Mucosa of descending colon (tissue), 3 donors: Measurements from ENCODE around the gene FBXO41. TPM values are rescaled to one million over a fixed set of nuclear protein-coding genes. Genes with fewer than 3 reads are reported as not detected.

ENCODE experiments used
- ATAC-seq: fragments of 200-7000 bp; cut with Tn5 transposase; one replicate; pipeline ENCODE4 v1.9.1; 2020; ENCODE audit warnings: mild to moderate bottlenecking, moderate library complexity
- DNase-seq, 3 donors: peaks; one replicate each; pipeline ENCODE4 v3.0.0-alpha.2; 2020
- H3K36me3 ChIP-seq: fragments of 200-600 bp; one replicate; pipeline ENCODE4 v1.8.0; 2021; ENCODE audit warnings: low read depth, mild to moderate bottlenecking
- H3K4me1 ChIP-seq: fragments of 200-600 bp; one replicate; pipeline ENCODE4 v1.8.0; 2021; ENCODE audit warnings: low read depth, mild to moderate bottlenecking
- H3K4me3 ChIP-seq: fragments of 200-600 bp; one replicate; pipeline ENCODE4 v1.8.0; 2021; ENCODE audit warnings: mild to moderate bottlenecking
- H3K9me3 ChIP-seq: fragments of 200-600 bp; one replicate; pipeline ENCODE4 v1.8.0; 2021; ENCODE audit warnings: mild to moderate bottlenecking
- intact Hi-C, 2 donors: fragments of 100-400 bp; cut with DNase I in 1 of 2; cut with micrococcal nuclease in 1 of 2; formaldehyde crosslinking; loops; one replicate each; pipeline versions ENCODE4 v1.11.0 to v1.11.1; 2022; cut with DNase I, micrococcal nuclease
- total RNA-seq, 3 donors: library from RNA; stranded (reverse); fragmentation: NEBNext Ultra II Directional in 2 of 3; extraction: Animal tissue kit (Norgen Biotek cat#: 25700) in 2 of 3; gene quantifications; one replicate each; pipeline versions ENCODE4 v1.2.1 to v1.2.4, GENCODE V29; 2021 to 2023
- TF ChIP-seq, protein P1 (sequence below): fragments of 200-600 bp; IDR thresholded peaks from one replicate; pipeline ENCODE4 v1.8.0; 2022; ENCODE audit warnings: antibody characterized with exemption, mild to moderate bottlenecking
- donor health status: DM: no; HTN: no; CAD: no; lungs with moderate emphysema.
- donor health status: DM: no; HTN: no; CAD: no.
- donor health status: DM: no; HTN: yes; CAD: no.

FBXO41 gene
- total RNA-seq, 3 donors from 2014 or later, result 2.0 to 4.8 (median 2.9) TPM

- H3K4me3 ChIP-seq, result no peak overlapping the region
- TF ChIP-seq, protein P1, sequence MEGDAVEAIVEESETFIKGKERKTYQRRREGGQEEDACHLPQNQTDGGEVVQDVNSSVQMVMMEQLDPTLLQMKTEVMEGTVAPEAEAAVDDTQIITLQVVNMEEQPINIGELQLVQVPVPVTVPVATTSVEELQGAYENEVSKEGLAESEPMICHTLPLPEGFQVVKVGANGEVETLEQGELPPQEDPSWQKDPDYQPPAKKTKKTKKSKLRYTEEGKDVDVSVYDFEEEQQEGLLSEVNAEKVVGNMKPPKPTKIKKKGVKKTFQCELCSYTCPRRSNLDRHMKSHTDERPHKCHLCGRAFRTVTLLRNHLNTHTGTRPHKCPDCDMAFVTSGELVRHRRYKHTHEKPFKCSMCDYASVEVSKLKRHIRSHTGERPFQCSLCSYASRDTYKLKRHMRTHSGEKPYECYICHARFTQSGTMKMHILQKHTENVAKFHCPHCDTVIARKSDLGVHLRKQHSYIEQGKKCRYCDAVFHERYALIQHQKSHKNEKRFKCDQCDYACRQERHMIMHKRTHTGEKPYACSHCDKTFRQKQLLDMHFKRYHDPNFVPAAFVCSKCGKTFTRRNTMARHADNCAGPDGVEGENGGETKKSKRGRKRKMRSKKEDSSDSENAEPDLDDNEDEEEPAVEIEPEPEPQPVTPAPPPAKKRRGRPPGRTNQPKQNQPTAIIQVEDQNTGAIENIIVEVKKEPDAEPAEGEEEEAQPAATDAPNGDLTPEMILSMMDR, result no peak
- no peak for DNase-seq
- H3K9me3 ChIP-seq, result no peaks in the 10 kb centered on the region
- intact Hi-C loops, result no loop called here
- peaks cover 8% of the 10 kb centered on the region for H3K36me3 ChIP-seq
- H3K4me1 ChIP-seq, result no peaks in the 10 kb centered on the region
- no peak for ATAC-seq
These were observed 30.4 kb downstream of the FBXO41 start for GRCh38 chr2:73253901-73254300.

- ATAC-seq (no peak), DNase-seq (no peak)
- Histone ChIP-seq H3K9me3 (no peaks in the 10 kb centered on the region), H3K36me3 (peaks cover 9% of the 10 kb centered on the region), H3K4me3 (no peak overlapping the region), H3K4me1 (no peaks in the 10 kb centered on the region)
- intact Hi-C loops, result no loop called here
- TF ChIP-seq, protein P1, result no peak
These were observed 30.9 kb downstream of the FBXO41 start for GRCh38 chr2:73253400-73253799.

GRCh38 chr2:73252238-73253027 lies 31.8 kb downstream of the FBXO41 start:
- TF ChIP-seq, protein P1, result no peak
- no peak for ATAC-seq
- intact Hi-C loops, result no loop called here
- Histone ChIP-seq H3K9me3 (no peaks in the 10 kb centered on the region), H3K4me1 (no peaks in the 10 kb centered on the region), H3K36me3 (peaks cover 16% of the 10 kb centered on the region), H3K4me3 (no peak overlapping the region)
- no peak for DNase-seq

DNA sequence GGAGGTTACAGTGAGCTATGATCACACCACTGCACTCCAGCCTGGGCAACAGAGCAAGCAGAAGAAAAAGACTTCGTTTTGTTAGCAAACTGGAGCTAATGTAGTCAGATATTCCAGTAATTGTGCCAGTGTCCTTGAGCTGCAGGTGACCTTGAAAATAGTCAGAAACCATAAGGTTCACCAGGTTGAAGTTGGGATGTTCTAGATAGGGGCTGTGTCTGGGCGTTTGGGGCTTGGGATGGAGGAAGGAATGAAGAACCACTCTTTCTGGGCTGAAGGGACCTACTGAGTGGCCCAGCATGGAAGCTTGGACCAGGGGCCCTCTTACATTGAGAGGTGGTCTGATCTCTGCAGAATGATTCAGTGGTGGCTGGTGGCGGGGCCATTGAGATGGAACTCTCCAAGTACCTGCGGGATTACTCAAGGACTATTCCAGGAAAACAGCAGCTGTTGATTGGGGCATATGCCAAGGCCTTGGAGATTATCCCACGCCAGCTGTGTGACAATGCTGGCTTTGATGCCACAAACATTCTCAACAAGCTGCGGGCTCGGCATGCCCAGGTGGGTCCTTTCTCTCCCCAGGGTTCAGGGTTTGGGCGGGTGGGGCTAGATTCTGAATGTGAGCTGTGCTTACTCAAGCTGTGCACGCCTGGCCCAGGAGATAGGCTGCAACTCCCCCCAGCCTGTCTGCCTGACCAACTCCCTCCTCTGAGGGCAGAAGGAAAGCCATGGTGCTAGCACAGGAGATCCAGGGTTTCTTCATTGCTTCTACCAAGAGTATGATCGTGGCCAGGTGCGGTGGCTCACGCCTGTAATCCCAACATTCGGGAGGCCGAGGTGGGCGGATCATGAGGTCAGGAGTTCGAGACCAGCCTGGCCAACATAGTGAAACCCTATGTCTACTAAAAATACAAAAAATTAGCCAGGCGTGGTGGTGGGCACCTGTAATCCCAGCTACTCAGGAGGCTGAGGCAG lies 33.1 kb downstream of the FBXO41 start:
- ATAC-seq, result no peak
- H3K4me3 ChIP-seq, result no peak overlapping the region
- TF ChIP-seq, protein P1, result no peak
- H3K36me3 ChIP-seq, result peaks cover 18% of the 10 kb centered on the region
- no peak for DNase-seq
- no peaks in the 10 kb centered on the region for H3K4me1 ChIP-seq
- intact Hi-C loops, result no loop called here
- H3K9me3 ChIP-seq, result no peaks in the 10 kb centered on the region

- no peak for DNase-seq
- intact Hi-C loops, result no loop called here
These were observed 34.6 kb downstream of the FBXO41 start for GRCh38 chr2:73249636-73250035.

More at GRCh38 chr2:73249636-73250035, 34.6 kb downstream of the FBXO41 start:
- Histone ChIP-seq H3K4me3 (no peak overlapping the region), H3K4me1 (no peaks in the 10 kb centered on the region), H3K36me3 (peaks cover 18% of the 10 kb centered on the region), H3K9me3 (no peaks in the 10 kb centered on the region)
- TF ChIP-seq, protein P1, result no peak
- no peak for ATAC-seq
